Hepatic stellate cell (primary cell): ENCODE measurements around the gene SRC.

Source experiments
- DNase-seq: peaks from one replicate; pipeline ENCODE4 v3.0.0; 2011; ENCODE audit warnings: low spot score

The SRC gene

GRCh38 chr20:37395921-37396415 is 50.0 kb downstream of the SRC start:
- no peak for DNase-seq

- no peak for DNase-seq
Measured at GRCh38 chr20:37396416-37397075, 50.6 kb downstream of the SRC start.

GRCh38 chr20:37397076-37397953 is 51.4 kb downstream of the SRC start:
- DNase-seq, result no peak

GRCh38 chr20:37397954-37398749 is 52.2 kb downstream of the SRC start:
- DNase-seq, result no peak

GRCh38 chr20:37398750-37399621 is 53.0 kb downstream of the SRC start:
- DNase-seq, result no peak

- DNase-seq, result no peak
Measured at GRCh38 chr20:37401282-37401929, 55.5 kb downstream of the SRC start.

GRCh38 chr20:37401930-37402675 is 56.2 kb downstream of the SRC start:
- DNase-seq, result no peak

GRCh38 chr20:37403107-37404033 is 57.4 kb downstream of the SRC start:
- no peak for DNase-seq

- no peak for DNase-seq
Measured at GRCh38 chr20:37404461-37404890, 58.5 kb downstream of the SRC start.

GRCh38 chr20:37405351-37405897 is 59.5 kb downstream of the SRC start:
- no peak for DNase-seq

GRCh38 chr20:37406010-37406998 is 60.4 kb downstream of the SRC start:
- DNase-seq, result peak; percentile 75

- DNase-seq, result no peak
Measured at GRCh38 chr20:37407019-37407566, 61.2 kb downstream of the SRC start.

GRCh38 chr20:37407573-37408002 is 61.6 kb downstream of the SRC start:
- peak; percentile 45 for DNase-seq

- no peak for DNase-seq
Measured at GRCh38 chr20:37408302-37409193, 62.6 kb downstream of the SRC start.

GRCh38 chr20:37411408-37412219 is 65.7 kb downstream of the SRC start:
- DNase-seq, result peak; percentile 31
